ENCODE results near the gene CD3D.

Gene CD3D

GRCh38 chr11:118359295-118359958 is 16.9 kb upstream of the CD3D start, which contains the start of gene UBE4A:
TSS of gene UBE4A (plus strand) at chr11:118359600. CDS start at chr11:118365081, 5,481 bp downstream.
- H3K27ac ChIP-seq (ENCODE audit: low read length, poor library complexity, severe bottlenecking) = no peak within 1 kb of the TSS
- H4K8ac ChIP-seq (ENCODE audit: low read length) = peak within 1 kb of the TSS; percentile 100
- H3K36me3 ChIP-seq (ENCODE audit: control insufficient read depth in 1 of 2, insufficient read depth in 2 of 2, low read depth in 1 of 2, low read length in 2 of 2) = peaks cover 0 to 15% of the 10 kb centered on the region in 2 experiments
- no peak within 1 kb of the TSS for H2BK120ac ChIP-seq (ENCODE audit: low read depth, low read length)
- peak within 1 kb of the TSS; percentile 95 for H3K9ac ChIP-seq (ENCODE audit: low read length)
- peak within 1 kb of the TSS; percentile 89 to 98 for H3K18ac ChIP-seq (ENCODE audit: low read depth in 1 of 2, low read length in 2 of 2)
- peak within 1 kb of the TSS; percentile 68 to 99 for H3K4me3 ChIP-seq (ENCODE audit: insufficient read depth in 1 of 2, low read depth in 1 of 2, low read length in 2 of 2)
- no peaks in the 10 kb centered on the region for H3K27me3 ChIP-seq (ENCODE audit: control insufficient read depth in 1 of 2, insufficient read depth in 1 of 2, low read length in 2 of 2)
- peak within 1 kb of the TSS; percentile 83 to 91 for H3K4ac ChIP-seq (ENCODE audit: low read depth in 1 of 2, low read length in 2 of 2)
- H4K91ac ChIP-seq (ENCODE audit: low read length) = peak within 1 kb of the TSS; percentile 98
- H2AK5ac ChIP-seq (ENCODE audit: low read length, severe bottlenecking) = no peak within 1 kb of the TSS
- peak within 1 kb of the TSS; percentile 57 for H2BK15ac ChIP-seq (ENCODE audit: low read depth, poor library complexity, severe bottlenecking)
- WGBS = 10% methylated on average over 28 of the region's 33 CpGs
- peak within 1 kb of the TSS in 1 of 2 experiments; percentile 48 for H3K14ac ChIP-seq (ENCODE audit: low read length in 2 of 2)
- H2BK5ac ChIP-seq (ENCODE audit: low read depth, low read length, poor library complexity, severe bottlenecking) = no peak within 1 kb of the TSS
- peaks cover 5% of the 10 kb centered on the region for H3K4me1 ChIP-seq (ENCODE audit: control insufficient read depth, insufficient read depth, low read depth, low read length)
- no peaks in the 10 kb centered on the region for H3K9me3 ChIP-seq (ENCODE audit: control insufficient read depth, low read length)
- no peak within 1 kb of the TSS for H3K23ac ChIP-seq (ENCODE audit: low read length in 2 of 2)
- peak within 1 kb of the TSS; percentile 85 for H3K4me2 ChIP-seq (ENCODE audit: low read length, poor library complexity, severe bottlenecking)
- peaks cover 11% of the 10 kb centered on the region for H3K79me1 ChIP-seq (replicated peaks; ENCODE audit: low read length, poor library complexity, severe bottlenecking)
- H2BK12ac ChIP-seq (ENCODE audit: low read length in 2 of 2) = no peak within 1 kb of the TSS
- H2AFZ ChIP-seq (ENCODE audit: low read depth, low read length) = peak within 1 kb of the TSS; percentile 98
- DNase-seq = peak; percentile 93

GRCh38 chr11:118358071-118358470 is 15.6 kb upstream of the CD3D start:
- no peaks in the 10 kb centered on the region for H3K27me3 ChIP-seq (ENCODE audit: control insufficient read depth in 1 of 2, insufficient read depth in 1 of 2, low read length in 2 of 2)
- no peak overlapping the region for H3K4me2 ChIP-seq (ENCODE audit: low read length, poor library complexity, severe bottlenecking)
- no peak overlapping the region for H3K14ac ChIP-seq (ENCODE audit: low read length in 2 of 2)
- no peak overlapping the region for H2AK5ac ChIP-seq (ENCODE audit: low read length, severe bottlenecking)
- no peak overlapping the region for H4K91ac ChIP-seq (ENCODE audit: low read length)
- H2BK5ac ChIP-seq (ENCODE audit: low read depth, low read length, poor library complexity, severe bottlenecking) = no peak overlapping the region
- H3K4me1 ChIP-seq (ENCODE audit: control insufficient read depth, insufficient read depth, low read depth, low read length) = peaks cover 5% of the 10 kb centered on the region
- no peak overlapping the region for H4K8ac ChIP-seq (ENCODE audit: low read length)
- H2BK120ac ChIP-seq (ENCODE audit: low read depth, low read length) = no peak overlapping the region
- H3K23ac ChIP-seq (ENCODE audit: low read length in 2 of 2) = no peak overlapping the region
- H3K18ac ChIP-seq (ENCODE audit: low read depth in 1 of 2, low read length in 2 of 2) = no peak overlapping the region
- no peak overlapping the region for H2AFZ ChIP-seq (ENCODE audit: low read depth, low read length)
- no peak overlapping the region for H3K4ac ChIP-seq (ENCODE audit: low read depth in 1 of 2, low read length in 2 of 2)
- H3K79me1 ChIP-seq (replicated peaks; ENCODE audit: low read length, poor library complexity, severe bottlenecking) = peaks cover 9% of the 10 kb centered on the region
- no peak overlapping the region for H2BK15ac ChIP-seq (ENCODE audit: low read depth, poor library complexity, severe bottlenecking)
- H3K9ac ChIP-seq (ENCODE audit: low read length) = no peak overlapping the region
- WGBS = no CpG with 5 or more reads among the region's 3 CpGs
- H3K4me3 ChIP-seq (ENCODE audit: insufficient read depth in 1 of 2, low read depth in 1 of 2, low read length in 2 of 2) = no peak overlapping the region
- peaks cover 0 to 6% of the 10 kb centered on the region in 2 experiments for H3K36me3 ChIP-seq (ENCODE audit: control insufficient read depth in 1 of 2, insufficient read depth in 2 of 2, low read depth in 1 of 2, low read length in 2 of 2)
- DNase-seq = no peak
- H3K27ac ChIP-seq (ENCODE audit: low read length, poor library complexity, severe bottlenecking) = no peak overlapping the region
- no peak overlapping the region for H2BK12ac ChIP-seq (ENCODE audit: low read length in 2 of 2)
- H3K9me3 ChIP-seq (ENCODE audit: control insufficient read depth, low read length) = no peaks in the 10 kb centered on the region

- H2BK5ac ChIP-seq (ENCODE audit: low read depth, low read length, poor library complexity, severe bottlenecking) = no peak overlapping the region
Observed at GRCh38 chr11:118353084-118353710, 10.7 kb upstream of the CD3D start.

GRCh38 chr11:118349475-118349874 is 7.0 kb upstream of the CD3D start:
- Histone ChIP-seq H2BK5ac (ENCODE audit: low read depth, low read length, poor library complexity, severe bottlenecking) (no peak overlapping the region), H2BK120ac (ENCODE audit: low read depth, low read length) (no peak overlapping the region)
- WGBS = 81% methylated on average over 6 of the region's 6 CpGs

More at GRCh38 chr11:118353084-118353710, 10.7 kb upstream of the CD3D start:
- Histone ChIP-seq H3K4ac (ENCODE audit: low read depth in 1 of 2, low read length in 2 of 2) (no peak overlapping the region), H3K27ac (ENCODE audit: low read length, poor library complexity, severe bottlenecking) (no peak overlapping the region), H2BK120ac (ENCODE audit: low read depth, low read length) (no peak overlapping the region), H4K91ac (ENCODE audit: low read length) (no peak overlapping the region), H2AFZ (ENCODE audit: low read depth, low read length) (no peak overlapping the region), H3K9me3 (ENCODE audit: control insufficient read depth, low read length) (no peaks in the 10 kb centered on the region), H3K27me3 (ENCODE audit: control insufficient read depth in 1 of 2, insufficient read depth in 1 of 2, low read length in 2 of 2) (peaks cover 20 to 36% of the 10 kb centered on the region in 2 experiments), H3K14ac (ENCODE audit: low read length in 2 of 2) (no peak overlapping the region), H2BK15ac (ENCODE audit: low read depth, poor library complexity, severe bottlenecking) (no peak overlapping the region), H3K9ac (ENCODE audit: low read length) (no peak overlapping the region), H4K8ac (ENCODE audit: low read length) (no peak overlapping the region), H2AK5ac (ENCODE audit: low read length, severe bottlenecking) (no peak overlapping the region), H3K4me2 (ENCODE audit: low read length, poor library complexity, severe bottlenecking) (no peak overlapping the region), H3K4me3 (ENCODE audit: insufficient read depth in 1 of 2, low read depth in 1 of 2, low read length in 2 of 2) (no peak overlapping the region), H2BK12ac (ENCODE audit: low read length in 2 of 2) (no peak overlapping the region), H3K79me1 (replicated peaks; ENCODE audit: low read length, poor library complexity, severe bottlenecking) (no peaks in the 10 kb centered on the region), H3K18ac (ENCODE audit: low read depth in 1 of 2, low read length in 2 of 2) (no peak overlapping the region), H3K4me1 (ENCODE audit: control insufficient read depth, insufficient read depth, low read depth, low read length) (no peaks in the 10 kb centered on the region), H3K36me3 (ENCODE audit: control insufficient read depth in 1 of 2, insufficient read depth in 2 of 2, low read depth in 1 of 2, low read length in 2 of 2) (no peaks in the 10 kb centered on the region), H3K23ac (ENCODE audit: low read length in 2 of 2) (no peak overlapping the region)
- WGBS = 14% methylated on average over 3 of the region's 6 CpGs
- peak; percentile 34 for DNase-seq

More at GRCh38 chr11:118349475-118349874, 7.0 kb upstream of the CD3D start:
- H3K27me3 ChIP-seq (ENCODE audit: control insufficient read depth in 1 of 2, insufficient read depth in 1 of 2, low read length in 2 of 2) = peaks cover 39 to 65% of the 10 kb centered on the region in 2 experiments
- H2BK15ac ChIP-seq (ENCODE audit: low read depth, poor library complexity, severe bottlenecking) = no peak overlapping the region
- H2AFZ ChIP-seq (ENCODE audit: low read depth, low read length) = no peak overlapping the region
- no peaks in the 10 kb centered on the region for H3K4me1 ChIP-seq (ENCODE audit: control insufficient read depth, insufficient read depth, low read depth, low read length)
- no peak for DNase-seq
- H3K4me2 ChIP-seq (ENCODE audit: low read length, poor library complexity, severe bottlenecking) = no peak overlapping the region
- no peaks in the 10 kb centered on the region for H3K36me3 ChIP-seq (ENCODE audit: control insufficient read depth in 1 of 2, insufficient read depth in 2 of 2, low read depth in 1 of 2, low read length in 2 of 2)
- H3K18ac ChIP-seq (ENCODE audit: low read depth in 1 of 2, low read length in 2 of 2) = no peak overlapping the region
- H2BK12ac ChIP-seq (ENCODE audit: low read length in 2 of 2) = no peak overlapping the region
- H4K8ac ChIP-seq (ENCODE audit: low read length) = no peak overlapping the region
- no peaks in the 10 kb centered on the region for H3K9me3 ChIP-seq (ENCODE audit: control insufficient read depth, low read length)
- H3K27ac ChIP-seq (ENCODE audit: low read length, poor library complexity, severe bottlenecking) = no peak overlapping the region
- H3K4ac ChIP-seq (ENCODE audit: low read depth in 1 of 2, low read length in 2 of 2) = no peak overlapping the region
- no peak overlapping the region for H3K9ac ChIP-seq (ENCODE audit: low read length)
- H3K14ac ChIP-seq (ENCODE audit: low read length in 2 of 2) = no peak overlapping the region
- H3K23ac ChIP-seq (ENCODE audit: low read length in 2 of 2) = no peak overlapping the region
- H2AK5ac ChIP-seq (ENCODE audit: low read length, severe bottlenecking) = no peak overlapping the region
- no peaks in the 10 kb centered on the region for H3K79me1 ChIP-seq (replicated peaks; ENCODE audit: low read length, poor library complexity, severe bottlenecking)
- H4K91ac ChIP-seq (ENCODE audit: low read length) = no peak overlapping the region
- H3K4me3 ChIP-seq (ENCODE audit: insufficient read depth in 1 of 2, low read depth in 1 of 2, low read length in 2 of 2) = no peak overlapping the region
